ENCODE results near the gene KCNS3. TPM values are rescaled to one million over a fixed set of nuclear protein-coding genes. Genes with fewer than 3 reads are reported as not detected.

Gene KCNS3
- total and polyA plus RNA-seq, 3 donors from 2014 or later = 12.1 to 86.9 (median 17.4) TPM

DNA sequence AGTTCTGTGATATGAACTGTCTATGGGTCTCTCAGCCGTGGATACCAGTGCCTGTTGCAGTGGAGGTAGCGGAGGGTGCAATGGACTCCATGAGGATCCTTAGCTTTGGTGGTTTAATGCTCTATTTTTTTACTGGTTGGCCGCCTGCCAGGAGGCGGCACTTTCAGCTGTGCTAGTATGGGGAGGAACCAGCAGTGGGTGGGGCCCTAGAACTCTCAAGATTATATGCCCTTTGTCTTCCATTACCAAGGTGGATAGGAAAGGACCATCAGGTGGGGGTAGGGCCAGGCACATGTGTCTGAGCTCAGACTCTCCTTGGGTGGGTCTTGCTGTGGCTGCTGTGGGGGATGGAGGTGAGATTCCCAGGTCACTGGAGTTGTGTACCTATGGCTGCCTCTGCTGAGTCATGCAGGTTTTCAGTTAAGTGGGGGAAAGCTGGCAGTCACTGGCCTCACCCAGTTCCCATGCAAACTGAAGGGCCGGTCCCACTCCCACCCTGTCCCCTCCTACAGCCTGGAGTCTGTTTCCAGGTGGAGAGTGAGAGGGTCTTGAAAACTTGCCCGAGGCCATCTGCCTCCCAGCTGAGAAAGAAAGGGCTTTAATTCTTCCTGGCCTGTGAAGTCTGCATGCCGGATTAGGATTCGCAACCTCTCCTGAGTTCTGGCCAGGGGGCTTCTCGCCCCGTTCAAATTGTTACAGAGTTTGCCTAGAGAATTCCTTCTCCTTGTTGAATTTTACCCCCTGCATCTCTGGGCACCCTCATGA is 14.5 kb downstream of the KCNS3 start:
- no peaks in the 10 kb centered on the region for H3K36me3 ChIP-seq (ENCODE audit: low read depth, missing control alignments)
- no peak overlapping the region for H3K4me3 ChIP-seq
- intact Hi-C loops (cut with DNase I; ENCODE audit: low total_unique reads) = no loop called here
- DNase-seq = no peak
- H3K27ac ChIP-seq = no peak overlapping the region
- H3K9me3 ChIP-seq = no peaks in the 10 kb centered on the region
- no peaks in the 10 kb centered on the region for H3K27me3 ChIP-seq
- TF ChIP-seq, protein P1, sequence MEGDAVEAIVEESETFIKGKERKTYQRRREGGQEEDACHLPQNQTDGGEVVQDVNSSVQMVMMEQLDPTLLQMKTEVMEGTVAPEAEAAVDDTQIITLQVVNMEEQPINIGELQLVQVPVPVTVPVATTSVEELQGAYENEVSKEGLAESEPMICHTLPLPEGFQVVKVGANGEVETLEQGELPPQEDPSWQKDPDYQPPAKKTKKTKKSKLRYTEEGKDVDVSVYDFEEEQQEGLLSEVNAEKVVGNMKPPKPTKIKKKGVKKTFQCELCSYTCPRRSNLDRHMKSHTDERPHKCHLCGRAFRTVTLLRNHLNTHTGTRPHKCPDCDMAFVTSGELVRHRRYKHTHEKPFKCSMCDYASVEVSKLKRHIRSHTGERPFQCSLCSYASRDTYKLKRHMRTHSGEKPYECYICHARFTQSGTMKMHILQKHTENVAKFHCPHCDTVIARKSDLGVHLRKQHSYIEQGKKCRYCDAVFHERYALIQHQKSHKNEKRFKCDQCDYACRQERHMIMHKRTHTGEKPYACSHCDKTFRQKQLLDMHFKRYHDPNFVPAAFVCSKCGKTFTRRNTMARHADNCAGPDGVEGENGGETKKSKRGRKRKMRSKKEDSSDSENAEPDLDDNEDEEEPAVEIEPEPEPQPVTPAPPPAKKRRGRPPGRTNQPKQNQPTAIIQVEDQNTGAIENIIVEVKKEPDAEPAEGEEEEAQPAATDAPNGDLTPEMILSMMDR (IDR thresholded peaks at IDR 0.05) = no peak
- no peaks in the 10 kb centered on the region for H3K4me1 ChIP-seq
- WGBS, 2 donors = 69 to 84% methylated on average over 10 of the region's 10 CpGs

DNA sequence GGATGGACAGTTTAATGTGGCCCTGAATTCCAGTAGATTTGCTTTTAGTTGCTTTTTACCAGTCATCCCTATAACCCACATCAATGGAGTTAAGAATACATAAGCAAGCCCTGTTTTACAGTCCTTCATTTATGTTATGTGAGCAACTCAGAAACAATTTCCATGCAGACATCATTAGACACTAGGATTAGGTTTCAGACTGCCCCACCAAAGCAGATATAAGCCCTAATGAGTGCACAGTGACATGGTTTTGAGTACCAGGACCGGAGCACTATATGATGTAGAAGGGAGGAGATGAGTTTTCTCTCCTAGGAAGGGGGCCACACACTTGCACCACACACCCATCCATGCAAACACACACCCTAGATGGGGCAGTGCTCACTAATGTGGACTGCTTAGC is 15.5 kb downstream of the KCNS3 start:
- intact Hi-C loops (cut with DNase I; ENCODE audit: low total_unique reads) = no loop called here
- Histone ChIP-seq H3K36me3 (ENCODE audit: low read depth, missing control alignments) (no peaks in the 10 kb centered on the region), H3K4me1 (no peaks in the 10 kb centered on the region), H3K27me3 (no peaks in the 10 kb centered on the region), H3K9me3 (no peaks in the 10 kb centered on the region), H3K27ac (no peak overlapping the region), H3K4me3 (no peak overlapping the region)
- TF ChIP-seq, protein P1 (IDR thresholded peaks at IDR 0.05) = no peak
- no peak for TF ChIP-seq POLR2A (IDR thresholded peaks at IDR 0.05)
- WGBS, 2 donors = 0 to 67% methylated on average over 1 of the region's 1 CpG
- no peak for DNase-seq

DNA sequence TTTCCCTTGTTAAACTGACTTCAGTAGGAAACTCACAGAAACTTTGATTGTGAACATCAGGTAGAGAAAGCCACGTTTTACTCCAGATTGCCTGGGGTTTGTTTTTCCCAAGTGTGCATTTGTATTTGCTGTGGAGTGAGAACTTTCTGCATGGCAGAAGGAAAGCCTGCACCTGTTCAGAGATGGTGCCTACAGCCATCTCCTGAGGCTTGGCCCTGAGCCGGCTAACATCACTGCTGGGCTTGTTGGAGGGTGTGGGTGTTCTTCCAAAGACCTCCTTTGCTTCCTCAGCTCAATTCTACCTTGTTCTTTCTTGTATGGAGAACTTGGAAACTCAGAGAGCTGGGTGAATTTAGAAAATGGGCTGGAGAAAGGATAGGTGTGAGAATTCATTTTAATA is 16.1 kb downstream of the KCNS3 start:
- no peak overlapping the region for H3K27ac ChIP-seq
- no peaks in the 10 kb centered on the region for H3K4me1 ChIP-seq
- TF ChIP-seq, protein P1 (IDR thresholded peaks at IDR 0.05) = no peak
- TF ChIP-seq POLR2A (IDR thresholded peaks at IDR 0.05) = no peak
- no peaks in the 10 kb centered on the region for H3K9me3 ChIP-seq
- no peaks in the 10 kb centered on the region for H3K36me3 ChIP-seq (ENCODE audit: low read depth, missing control alignments)
- no peaks in the 10 kb centered on the region for H3K27me3 ChIP-seq
- intact Hi-C loops (cut with DNase I; ENCODE audit: low total_unique reads) = no loop called here
- DNase-seq = no peak
- WGBS, 2 donors = 77 to 93% methylated on average over 2 of the region's 2 CpGs
- no peak overlapping the region for H3K4me3 ChIP-seq

DNA sequence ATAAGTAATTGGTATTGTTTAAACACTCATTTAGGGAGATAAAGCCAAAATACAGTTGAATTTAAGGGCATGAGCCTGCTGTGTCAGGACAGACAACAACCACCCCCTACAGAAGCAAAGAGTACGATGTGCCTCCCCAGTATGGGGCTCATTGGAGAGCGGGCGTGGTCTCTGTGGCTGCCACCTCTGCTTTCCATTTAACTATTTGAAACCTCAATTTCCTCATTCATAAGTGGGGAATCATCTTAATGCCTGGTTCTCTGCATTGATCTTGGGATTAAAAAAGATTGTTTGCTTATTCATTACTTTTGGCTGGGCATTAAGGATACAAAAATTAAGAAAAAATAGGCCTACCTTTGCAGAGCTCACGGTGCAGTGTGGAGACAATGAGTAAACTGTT is 21.4 kb downstream of the KCNS3 start:
- no peak for TF ChIP-seq POLR2A (IDR thresholded peaks at IDR 0.05)
- TF ChIP-seq, protein P1 (IDR thresholded peaks at IDR 0.05) = no peak
- WGBS, 2 donors = 80 to 85% methylated on average over 4 of the region's 4 CpGs

DNA sequence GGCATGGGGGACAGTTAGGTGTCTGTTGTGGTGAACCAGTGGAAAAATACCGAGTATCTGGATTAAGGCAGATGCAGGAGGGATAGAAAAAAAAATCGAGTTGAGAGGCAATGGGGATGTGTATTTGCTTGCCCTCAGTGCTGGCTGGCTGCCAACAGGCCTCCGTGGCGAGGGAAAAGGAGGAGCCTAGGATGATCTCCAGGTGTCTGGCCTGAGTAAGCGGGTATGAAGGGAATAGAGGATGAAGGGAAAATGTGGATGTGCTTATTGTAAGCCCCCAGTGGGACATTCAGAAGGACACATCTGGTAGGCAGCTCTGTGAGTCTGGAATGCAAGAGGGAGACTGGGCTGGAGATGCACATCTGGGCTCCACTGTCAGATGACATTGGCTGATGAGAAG is 22.8 kb downstream of the KCNS3 start:
- no peak for DNase-seq
- Histone ChIP-seq H3K27ac (no peak overlapping the region), H3K36me3 (ENCODE audit: low read depth, missing control alignments) (no peaks in the 10 kb centered on the region), H3K4me3 (no peak overlapping the region), H3K9me3 (no peaks in the 10 kb centered on the region), H3K4me1 (no peaks in the 10 kb centered on the region), H3K27me3 (no peaks in the 10 kb centered on the region)
- WGBS, 2 donors = 48 to 63% methylated on average over 5 of the region's 5 CpGs
- TF ChIP-seq, protein P1 (IDR thresholded peaks at IDR 0.05) = no peak
- TF ChIP-seq POLR2A (IDR thresholded peaks at IDR 0.05) = no peak
- intact Hi-C loops (cut with DNase I; ENCODE audit: low total_unique reads) = no loop called here

More for the DNA sequence above, 21.4 kb downstream of the KCNS3 start:
- no peak for DNase-seq
- intact Hi-C loops (cut with DNase I; ENCODE audit: low total_unique reads) = no loop called here
- no peaks in the 10 kb centered on the region for H3K27me3 ChIP-seq
- H3K4me1 ChIP-seq = no peaks in the 10 kb centered on the region
- H3K27ac ChIP-seq = no peak overlapping the region
- H3K4me3 ChIP-seq = no peak overlapping the region
- H3K9me3 ChIP-seq = no peaks in the 10 kb centered on the region
- no peaks in the 10 kb centered on the region for H3K36me3 ChIP-seq (ENCODE audit: low read depth, missing control alignments)
